Transverse colon (tissue), 4 donors: ENCODE measurements around the gene LIPE.
A peak's percentile ranks its signal among the peaks of the same experiment; 100 is the strongest.

Experiments
- EP300 ChIP-seq: sonication (generic); formaldehyde crosslinking; IDR thresholded peaks from one replicate; pipeline ENCODE4 v1.6.1; 2017; ENCODE audit warnings: antibody characterized with exemption, low read depth
- POLR2A ChIP-seq: fragments of 450-650 bp; IDR thresholded peaks from one replicate; pipeline ENCODE4 v1.6.1; 2016; ENCODE audit warnings: antibody characterized with exemption, mild to moderate bottlenecking, moderate library complexity
- POLR2AphosphoS5 ChIP-seq, 3 donors: sonication (generic); formaldehyde crosslinking; IDR thresholded peaks; one replicate each; pipeline ENCODE4 v1.6.1; 2016; ENCODE audit warnings: antibody characterized with exemption in 3 of 3
- TF ChIP-seq, protein P1 (sequence below), 5 experiments: fragments of 200-600 bp in 3 of 5; fragments of 450-650 bp in 2 of 5; sonication (generic) in 3 of 5; IDR thresholded peaks; 1 replicate in 2 of 5; 2 replicates in 3 of 5; pipeline ENCODE4 v1.5.1; 2016 to 2017; ENCODE audit warnings: antibody characterized with exemption in 5 of 5, inconsistent platforms in 3 of 5, mild to moderate bottlenecking in 2 of 5, moderate library complexity in 1 of 5

DNA sequence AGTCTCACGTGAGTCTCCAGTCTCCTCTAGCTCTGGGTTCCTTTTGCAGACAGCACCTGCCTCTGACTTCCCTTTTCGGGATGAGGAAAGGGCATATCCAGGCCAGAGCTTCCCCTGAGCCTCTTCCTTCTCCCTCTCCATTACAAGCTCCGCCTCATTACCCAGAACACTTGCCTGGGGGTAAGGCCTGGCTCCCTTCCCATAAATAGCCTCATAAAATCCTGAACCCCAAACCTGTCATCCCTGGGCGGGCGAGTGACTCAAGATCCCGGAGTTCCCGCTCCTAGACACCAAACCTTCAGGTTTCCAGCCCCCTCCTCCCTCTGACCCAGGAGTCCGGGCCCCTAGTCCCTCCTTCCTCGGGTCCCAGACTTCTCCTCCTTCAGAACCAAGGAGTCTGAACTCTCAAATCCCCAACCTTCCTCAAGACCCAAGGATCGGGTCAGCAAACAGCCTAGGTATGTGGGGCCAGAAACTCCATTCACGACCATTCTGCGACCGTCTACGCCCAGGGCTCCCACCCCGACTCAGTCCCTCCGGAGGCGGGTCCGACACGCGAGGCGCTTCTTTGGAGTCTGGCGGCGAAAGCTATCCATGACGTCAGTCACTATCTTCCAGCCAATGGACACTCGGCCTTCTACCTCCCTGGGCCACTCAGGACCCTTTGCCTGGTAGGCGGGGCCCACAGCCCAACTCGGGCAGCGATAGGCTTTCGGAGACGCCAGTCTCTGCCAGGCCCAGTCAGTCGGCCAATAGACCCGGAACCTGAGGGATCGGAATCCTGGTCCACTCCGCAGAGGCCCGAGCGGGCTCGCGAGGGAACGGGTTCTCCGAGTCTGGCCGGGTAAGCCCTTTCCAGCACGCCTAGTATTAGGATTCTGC is 30.6 kb downstream of the LIPE start:
- TF ChIP-seq, protein P1, sequence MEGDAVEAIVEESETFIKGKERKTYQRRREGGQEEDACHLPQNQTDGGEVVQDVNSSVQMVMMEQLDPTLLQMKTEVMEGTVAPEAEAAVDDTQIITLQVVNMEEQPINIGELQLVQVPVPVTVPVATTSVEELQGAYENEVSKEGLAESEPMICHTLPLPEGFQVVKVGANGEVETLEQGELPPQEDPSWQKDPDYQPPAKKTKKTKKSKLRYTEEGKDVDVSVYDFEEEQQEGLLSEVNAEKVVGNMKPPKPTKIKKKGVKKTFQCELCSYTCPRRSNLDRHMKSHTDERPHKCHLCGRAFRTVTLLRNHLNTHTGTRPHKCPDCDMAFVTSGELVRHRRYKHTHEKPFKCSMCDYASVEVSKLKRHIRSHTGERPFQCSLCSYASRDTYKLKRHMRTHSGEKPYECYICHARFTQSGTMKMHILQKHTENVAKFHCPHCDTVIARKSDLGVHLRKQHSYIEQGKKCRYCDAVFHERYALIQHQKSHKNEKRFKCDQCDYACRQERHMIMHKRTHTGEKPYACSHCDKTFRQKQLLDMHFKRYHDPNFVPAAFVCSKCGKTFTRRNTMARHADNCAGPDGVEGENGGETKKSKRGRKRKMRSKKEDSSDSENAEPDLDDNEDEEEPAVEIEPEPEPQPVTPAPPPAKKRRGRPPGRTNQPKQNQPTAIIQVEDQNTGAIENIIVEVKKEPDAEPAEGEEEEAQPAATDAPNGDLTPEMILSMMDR (IDR thresholded peaks at IDR 0.05): no peak
- TF ChIP-seq POLR2AphosphoS5 (IDR thresholded peaks at IDR 0.05) (peak; percentile 59 to 86 (median 74)), POLR2A (peak; percentile 74), EP300 (no peak)
